Skin epidermis (tissue), 12 donors: ENCODE results near the gene IRF2BP1.
A peak's percentile ranks its signal among the peaks of the same experiment; 100 is the strongest.

Experiments
- H3K27ac ChIP-seq, 21 experiments: fragments of 200-600 bp; sonication (generic) in 11 of 21; one replicate each; pipeline ENCODE4 v1.5.0; 2020; ENCODE audit warnings: mild to moderate bottlenecking in 3 of 21, inconsistent platforms in 2 of 21, moderate library complexity in 2 of 21
- H3K4me3 ChIP-seq, 7 experiments: fragments of 200-600 bp; sonication (generic) in 2 of 7; one replicate each; pipeline ENCODE4 v1.5.0; 2020; ENCODE audit warnings: inconsistent platforms in 2 of 7, mild to moderate bottlenecking in 2 of 7, moderate library complexity in 1 of 7

Gene IRF2BP1, protein sequence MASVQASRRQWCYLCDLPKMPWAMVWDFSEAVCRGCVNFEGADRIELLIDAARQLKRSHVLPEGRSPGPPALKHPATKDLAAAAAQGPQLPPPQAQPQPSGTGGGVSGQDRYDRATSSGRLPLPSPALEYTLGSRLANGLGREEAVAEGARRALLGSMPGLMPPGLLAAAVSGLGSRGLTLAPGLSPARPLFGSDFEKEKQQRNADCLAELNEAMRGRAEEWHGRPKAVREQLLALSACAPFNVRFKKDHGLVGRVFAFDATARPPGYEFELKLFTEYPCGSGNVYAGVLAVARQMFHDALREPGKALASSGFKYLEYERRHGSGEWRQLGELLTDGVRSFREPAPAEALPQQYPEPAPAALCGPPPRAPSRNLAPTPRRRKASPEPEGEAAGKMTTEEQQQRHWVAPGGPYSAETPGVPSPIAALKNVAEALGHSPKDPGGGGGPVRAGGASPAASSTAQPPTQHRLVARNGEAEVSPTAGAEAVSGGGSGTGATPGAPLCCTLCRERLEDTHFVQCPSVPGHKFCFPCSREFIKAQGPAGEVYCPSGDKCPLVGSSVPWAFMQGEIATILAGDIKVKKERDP

DNA sequence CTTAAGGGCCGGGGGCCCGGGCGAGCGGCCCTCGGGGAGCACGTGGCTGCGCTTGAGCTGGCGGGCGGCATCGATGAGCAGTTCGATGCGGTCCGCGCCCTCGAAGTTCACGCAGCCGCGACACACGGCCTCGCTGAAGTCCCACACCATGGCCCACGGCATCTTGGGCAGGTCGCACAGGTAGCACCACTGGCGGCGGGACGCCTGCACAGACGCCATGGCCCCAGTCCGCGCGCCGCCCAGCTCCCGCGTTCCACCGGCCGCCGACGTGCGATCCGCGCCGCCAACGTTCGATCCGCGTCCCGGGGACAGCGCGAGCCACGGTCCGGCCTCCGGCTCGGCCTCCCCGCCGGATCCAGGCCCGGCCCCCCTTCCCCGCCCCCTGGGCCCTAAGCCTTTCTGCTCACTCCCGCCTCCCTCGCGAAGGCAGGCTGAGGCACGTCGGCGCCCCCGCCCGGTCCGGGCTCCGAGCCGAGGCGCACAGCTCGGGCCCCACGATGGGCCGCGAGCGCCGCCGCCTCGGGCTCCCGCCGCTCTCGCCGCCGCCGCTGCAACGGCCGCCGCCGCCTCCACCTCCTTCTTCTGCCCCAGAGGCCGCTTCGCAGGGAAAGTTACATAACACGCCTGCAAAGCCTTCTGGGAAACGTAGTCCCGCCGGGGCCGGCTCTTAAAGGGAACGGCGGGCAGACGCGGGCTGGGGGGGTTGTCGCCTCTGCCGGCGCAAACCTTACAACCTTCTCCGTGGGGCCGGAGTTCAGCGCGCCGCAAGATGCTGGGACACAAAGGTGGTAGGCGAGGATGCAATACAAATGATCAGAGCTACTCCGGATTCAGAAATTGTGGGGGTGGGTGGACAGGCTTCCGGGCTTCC is at the start of gene IRF2BP1:
IRF2BP1 (minus strand) TSS at position 586 of the 871 bp plus-strand sequence; CDS start at position 219, 367 bp downstream.
- Histone ChIP-seq H3K27ac (peak within 1 kb of the TSS; percentile 59 to 97 (median 88)), H3K4me3 (peak within 1 kb of the TSS; percentile 42 to 93 (median 74))

DNA sequence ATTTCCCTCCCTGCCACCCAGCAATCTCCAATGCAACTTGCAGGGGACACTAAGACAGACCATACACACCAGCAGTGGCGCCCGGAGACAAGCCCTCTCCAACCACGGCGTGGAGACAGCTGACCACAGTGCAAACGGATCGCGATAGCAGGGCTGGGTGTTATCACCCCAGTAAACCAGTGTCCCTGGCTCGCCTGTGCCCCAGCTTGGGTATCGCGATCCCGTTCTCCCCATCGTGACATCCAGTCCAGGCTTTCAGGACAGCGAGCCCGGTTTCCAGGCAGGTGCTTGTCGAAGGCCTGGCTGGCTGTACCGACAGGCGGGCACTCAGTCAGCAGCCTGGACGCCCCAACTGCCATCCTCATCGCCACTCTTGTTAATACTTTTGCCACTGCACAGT is 49.3 kb upstream of the IRF2BP1 start:
- no peak overlapping the region for H3K4me3 ChIP-seq
- H3K27ac ChIP-seq: no peak overlapping the region

DNA sequence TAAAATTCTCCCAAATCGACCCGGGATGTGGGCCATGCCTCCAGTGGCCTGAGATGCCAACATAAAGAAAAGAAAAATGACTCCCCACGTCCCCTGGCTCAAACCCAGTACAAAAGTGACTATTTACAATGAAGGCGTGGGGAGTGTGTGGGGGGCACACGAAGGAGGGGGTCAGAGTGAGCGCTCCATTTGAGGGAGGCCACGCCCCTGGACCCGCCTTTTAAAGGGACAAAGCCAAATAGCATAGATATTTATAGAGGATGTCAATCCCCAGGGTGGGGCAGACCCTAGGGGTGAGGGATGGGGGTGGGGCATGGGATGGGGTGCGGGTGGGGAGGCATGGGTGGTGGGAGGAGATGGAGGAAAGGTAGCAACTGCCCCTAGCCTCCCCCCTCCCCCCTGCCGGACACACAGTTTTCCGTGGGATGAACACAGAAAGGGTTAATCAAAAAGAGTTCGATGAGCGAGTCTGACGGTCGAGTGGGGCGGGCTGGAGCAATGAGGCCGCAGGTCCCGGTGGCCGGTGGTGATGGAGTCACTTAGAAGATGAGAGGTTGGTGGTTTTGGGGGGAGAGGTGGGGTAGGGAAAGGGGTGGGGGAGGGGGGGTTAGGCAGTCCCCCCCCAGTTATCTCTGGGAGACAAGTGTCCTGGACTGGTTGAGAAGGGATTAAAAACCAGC is 48.8 kb upstream of the IRF2BP1 start:
- H3K27ac ChIP-seq: no peak overlapping the region
- H3K4me3 ChIP-seq: no peak overlapping the region

DNA sequence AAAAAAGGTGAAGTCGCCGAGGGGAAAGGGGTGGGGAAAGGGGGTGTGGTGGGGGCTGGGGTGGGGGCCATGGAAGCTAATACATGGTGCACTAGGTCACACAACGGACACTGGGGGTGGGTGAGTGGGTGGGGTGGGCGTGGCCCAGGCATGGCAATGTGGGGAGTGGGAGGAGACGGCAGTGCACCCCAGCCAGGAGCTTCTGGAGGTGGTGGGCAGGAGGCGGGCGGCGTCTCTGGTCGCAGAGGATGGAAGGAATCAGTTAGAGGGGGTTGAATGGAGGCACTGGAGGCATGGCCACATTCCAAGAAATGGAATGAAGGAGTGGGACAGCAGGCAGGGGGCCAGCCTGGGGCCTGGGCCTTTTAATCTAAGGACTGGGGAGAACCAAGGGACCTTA is 47.8 kb upstream of the IRF2BP1 start:
- Histone ChIP-seq H3K4me3 (no peak overlapping the region), H3K27ac (no peak overlapping the region)

DNA sequence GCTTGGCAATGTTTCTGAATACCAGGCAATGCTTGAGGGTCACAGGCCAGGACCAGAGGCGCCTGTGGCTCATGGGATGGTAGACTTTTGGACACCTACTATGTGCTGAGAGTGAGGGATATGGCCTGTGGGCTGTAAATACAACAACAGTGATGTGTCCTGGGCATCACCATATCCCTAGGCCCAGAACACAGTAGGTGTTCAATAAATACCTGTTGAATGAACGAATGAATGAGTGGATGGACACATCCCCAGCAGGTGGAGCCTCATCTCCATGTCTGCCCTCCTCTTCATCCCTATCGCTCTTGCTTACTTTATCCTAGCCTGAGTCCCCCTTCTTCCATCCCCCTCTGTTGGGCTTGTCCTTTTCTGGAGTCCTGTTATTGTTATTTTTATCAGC is 45.1 kb upstream of the IRF2BP1 start:
- Histone ChIP-seq H3K27ac (no peak overlapping the region), H3K4me3 (no peak overlapping the region)

DNA sequence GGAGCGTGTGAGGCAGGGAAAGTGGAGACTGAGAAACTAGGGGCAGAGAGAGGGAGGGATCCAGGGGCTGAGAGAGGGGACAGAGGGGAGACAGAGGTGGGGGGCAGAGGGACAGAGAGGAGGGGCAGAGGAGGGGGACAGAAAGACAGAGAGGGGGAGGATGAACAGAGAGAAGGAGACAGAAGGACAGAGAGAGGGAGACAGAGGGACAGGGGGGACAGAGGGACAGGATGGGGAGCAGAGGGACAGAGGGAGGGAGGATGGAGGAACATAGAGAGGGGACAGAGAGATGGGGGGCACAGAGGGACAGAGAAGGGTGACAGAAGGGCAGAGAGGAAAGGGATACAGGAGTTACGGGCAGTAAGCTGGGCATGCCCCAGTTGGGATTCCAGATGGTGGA is 43.3 kb upstream of the IRF2BP1 start:
- Histone ChIP-seq H3K4me3 (no peak overlapping the region), H3K27ac (no peak overlapping the region)

DNA sequence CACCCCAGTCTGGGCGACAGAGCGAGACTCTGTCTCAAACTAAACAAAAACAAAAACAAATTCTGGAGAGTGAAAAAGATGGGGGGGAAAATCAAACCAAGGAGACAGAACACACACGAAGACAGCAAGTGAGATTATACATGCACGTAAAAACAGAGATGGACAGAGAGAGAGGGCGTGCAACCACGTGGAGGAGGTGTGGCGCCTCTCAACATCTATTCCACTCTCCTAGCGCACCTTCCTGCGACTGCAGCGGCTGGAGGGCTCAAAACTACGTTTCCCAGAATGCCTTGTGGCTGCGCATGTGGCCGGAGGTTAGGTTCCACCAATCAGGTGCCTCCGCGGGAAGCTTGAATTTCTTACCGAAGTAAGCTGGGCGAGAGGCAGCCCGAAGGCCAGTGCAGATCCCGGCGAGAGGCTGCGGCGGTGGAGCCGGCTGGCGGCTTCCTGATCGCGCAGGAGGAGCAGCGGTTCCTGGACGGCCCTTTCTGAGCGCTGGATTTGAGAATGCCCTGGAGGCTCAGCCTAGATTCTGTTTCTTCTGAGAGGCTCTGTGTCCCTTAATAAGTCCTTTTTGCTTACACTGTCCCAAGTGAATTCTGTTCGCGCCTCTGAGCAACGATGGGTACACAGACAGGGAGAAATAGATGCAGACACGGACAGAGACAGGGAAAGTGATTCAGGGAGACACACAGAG is 41.8 kb upstream of the IRF2BP1 start:
- Histone ChIP-seq H3K4me3 (no peak overlapping the region), H3K27ac (no peak overlapping the region)

DNA sequence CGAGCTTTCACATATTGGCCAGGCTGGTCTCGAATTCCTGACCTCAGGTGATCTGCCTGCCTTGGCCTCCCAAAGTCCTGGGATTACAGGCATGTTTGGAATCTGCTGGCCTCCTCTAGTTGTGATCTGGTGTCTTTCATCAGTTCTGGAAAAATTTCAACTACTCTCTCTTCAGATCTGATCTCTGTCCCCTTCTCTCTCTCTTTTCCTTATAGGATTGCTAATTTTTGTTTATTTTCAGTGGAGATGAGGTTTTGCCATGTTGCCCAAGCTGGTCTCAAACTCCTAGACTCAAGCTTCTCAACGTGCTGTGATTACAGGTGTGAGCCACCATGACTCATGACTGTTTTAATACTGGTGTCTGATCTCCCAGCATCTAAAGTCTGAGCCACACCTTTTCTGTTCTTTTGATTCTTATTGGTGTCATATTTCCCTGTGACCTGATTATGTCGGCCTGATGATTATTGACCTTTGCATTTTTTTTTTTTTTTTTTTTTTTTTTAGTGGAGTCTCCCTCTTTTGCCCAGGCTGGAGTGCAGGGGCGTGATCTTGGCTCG is 39.0 kb upstream of the IRF2BP1 start:
- H3K27ac ChIP-seq: no peak overlapping the region
- H3K4me3 ChIP-seq: no peak overlapping the region

DNA sequence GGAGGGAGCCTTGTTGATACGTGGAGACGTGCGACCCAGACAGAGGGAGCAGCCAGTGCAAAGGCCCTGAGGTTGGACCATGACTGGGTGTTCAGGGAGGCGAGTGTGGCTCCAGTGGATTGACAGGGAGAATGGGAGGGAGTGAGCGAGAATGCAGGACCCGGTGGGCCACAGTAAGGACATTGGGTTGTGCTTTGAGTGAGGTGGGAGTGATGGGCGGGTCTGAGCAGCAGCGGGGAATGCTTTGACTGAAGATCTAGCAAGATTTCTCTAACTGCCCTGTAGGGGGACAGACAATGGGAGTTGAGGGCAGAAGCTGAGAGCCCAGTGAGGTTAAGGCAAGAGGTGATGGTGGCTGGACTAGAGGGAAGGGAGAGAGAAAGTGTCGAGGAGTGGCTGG is 36.3 kb upstream of the IRF2BP1 start:
- Histone ChIP-seq H3K4me3 (no peak overlapping the region), H3K27ac (no peak overlapping the region)

DNA sequence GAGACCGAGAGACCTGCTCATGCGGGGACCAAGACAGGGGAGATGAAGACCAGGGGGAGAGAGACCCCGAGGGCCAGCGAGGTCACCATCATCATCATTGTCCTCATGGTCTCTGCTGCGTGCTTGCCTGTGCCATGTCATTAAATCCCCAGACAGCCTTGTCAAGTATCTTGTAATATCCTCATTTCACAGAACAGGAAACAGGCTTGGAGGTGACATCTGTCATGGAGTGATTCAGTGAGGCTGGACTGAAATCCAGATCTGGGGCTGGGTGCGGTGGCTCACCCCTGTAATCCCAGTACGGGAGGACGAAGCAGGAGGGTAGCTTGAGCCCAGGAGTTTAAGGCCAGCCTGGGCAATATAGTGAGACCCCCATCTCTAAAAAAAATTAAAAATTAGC is 34.5 kb upstream of the IRF2BP1 start:
- Histone ChIP-seq H3K27ac (no peak overlapping the region), H3K4me3 (no peak overlapping the region)

DNA sequence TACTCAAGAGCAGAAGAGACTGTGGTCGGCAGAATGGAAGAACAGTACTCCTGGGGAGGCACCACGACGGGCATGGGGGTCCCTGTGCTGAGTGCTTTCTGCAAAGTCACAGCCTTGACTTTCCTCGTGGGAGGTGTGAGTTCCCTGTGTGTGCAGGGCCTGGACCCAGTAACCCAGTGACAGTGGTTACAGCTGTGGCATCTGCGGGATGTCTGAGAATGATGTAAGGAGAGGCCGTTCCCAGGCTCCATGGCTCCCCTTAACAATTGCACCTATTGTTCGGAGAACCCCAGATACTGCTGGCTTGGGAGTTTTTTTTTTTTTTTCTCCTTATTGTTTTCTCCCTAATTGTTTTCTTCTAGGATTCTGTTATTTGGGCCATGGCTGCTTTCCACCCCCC is 33.7 kb upstream of the IRF2BP1 start:
- Histone ChIP-seq H3K4me3 (no peak overlapping the region), H3K27ac (no peak overlapping the region)

DNA sequence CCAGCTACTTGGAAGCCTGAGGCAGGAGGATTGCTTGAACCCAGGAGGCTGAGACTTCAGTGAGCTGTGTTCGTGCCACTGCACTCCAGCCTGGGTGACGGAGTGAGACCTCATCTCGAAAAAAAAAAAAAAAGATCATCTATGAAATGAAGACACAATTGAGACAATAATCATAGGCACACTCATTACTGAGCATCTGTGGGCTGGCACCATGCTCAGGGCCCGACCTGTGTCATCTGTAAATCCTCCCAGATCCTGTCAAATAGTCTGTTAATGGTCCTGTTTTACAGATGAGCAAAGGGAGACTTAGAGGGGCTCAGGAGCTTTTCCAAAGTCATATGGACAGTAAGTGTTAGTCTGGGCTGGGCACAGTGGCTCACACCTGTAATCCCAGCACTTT is 32.8 kb upstream of the IRF2BP1 start:
- no peak overlapping the region for H3K4me3 ChIP-seq
- H3K27ac ChIP-seq: no peak overlapping the region

DNA sequence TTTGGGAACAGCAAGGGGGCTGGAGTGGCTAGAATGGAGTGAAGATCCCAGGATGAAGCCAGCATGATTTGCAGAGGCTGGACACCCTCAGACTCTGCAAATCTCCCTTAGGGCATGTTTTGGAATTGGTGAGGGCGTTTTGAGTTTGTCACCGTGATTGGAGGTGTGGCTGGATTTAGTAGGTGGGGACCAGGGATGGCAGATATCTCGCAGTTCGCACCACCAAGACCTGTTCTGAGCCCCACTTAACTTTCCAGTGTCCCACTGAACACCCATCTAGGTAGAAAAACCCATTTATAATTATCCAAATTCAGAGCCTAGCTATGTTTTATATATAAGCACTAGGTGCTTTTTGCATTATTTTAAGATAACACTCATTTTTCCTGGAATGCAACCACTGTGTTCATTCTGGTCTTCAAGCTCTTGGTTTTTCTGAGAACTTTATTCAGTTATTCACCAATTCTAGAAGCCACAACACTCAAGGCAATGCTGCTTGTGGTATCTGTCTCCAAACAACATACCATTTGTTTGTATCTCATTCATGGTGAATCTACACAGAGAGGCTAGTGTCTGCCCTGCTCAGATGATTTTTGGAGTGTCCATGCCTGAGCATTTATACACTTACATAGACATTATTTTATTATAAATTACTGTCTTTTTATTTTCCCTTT is 31.6 kb upstream of the IRF2BP1 start:
- no peak overlapping the region for H3K27ac ChIP-seq
- no peak overlapping the region for H3K4me3 ChIP-seq

DNA sequence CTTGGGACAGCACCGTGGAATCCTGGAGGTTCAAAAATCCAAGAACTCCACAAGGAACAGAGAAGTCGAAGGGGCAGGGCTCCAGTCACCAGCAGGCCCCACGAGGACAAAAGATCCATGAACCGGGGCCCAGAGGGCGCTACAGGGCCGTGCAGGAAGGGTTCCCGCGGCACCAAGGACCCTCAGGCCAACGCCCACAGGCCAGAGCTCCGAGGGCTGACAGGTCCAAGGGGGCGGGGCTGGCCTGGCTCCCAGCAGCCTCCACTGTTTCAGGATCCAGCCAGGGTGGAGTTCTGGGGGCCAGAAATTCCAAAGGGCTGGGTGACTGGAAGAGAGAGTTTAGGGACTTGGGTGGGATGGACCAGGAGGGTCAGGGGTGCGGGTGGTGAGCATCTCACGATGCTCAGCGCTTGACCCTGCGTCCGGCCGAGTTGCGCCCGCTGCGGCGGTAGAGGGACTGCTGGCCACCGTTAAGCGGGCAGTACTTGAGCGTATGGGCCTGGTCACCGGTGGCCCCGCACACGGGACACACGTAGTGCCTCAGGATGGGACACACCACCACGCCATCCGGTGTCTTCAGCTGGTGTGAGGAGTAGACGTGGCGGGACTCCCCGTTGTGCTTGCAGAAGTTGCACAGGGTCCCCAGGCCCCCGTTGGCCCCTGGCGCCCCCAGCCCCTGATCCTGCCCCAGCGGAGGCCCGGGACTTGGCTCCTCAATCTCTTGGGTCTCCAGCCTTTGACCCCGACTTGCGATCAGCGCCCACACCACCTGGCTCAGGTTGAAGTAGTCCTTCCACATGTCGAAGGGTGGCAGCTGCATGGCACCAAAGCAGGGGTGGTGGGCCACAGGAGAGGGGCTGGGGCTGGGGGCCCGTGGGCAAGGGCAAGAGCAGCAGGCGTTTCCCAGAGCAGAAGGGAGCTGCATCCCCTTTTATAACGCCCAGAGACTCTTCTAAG is 28.2 kb upstream of the IRF2BP1 start, which contains the start of gene NANOS2:
NANOS2 (minus strand) TSS at position 905 of the 957 bp plus-strand sequence; CDS start at position 820, 85 bp downstream.
- Histone ChIP-seq H3K27ac (no peak within 1 kb of the TSS), H3K4me3 (no peak within 1 kb of the TSS)

DNA sequence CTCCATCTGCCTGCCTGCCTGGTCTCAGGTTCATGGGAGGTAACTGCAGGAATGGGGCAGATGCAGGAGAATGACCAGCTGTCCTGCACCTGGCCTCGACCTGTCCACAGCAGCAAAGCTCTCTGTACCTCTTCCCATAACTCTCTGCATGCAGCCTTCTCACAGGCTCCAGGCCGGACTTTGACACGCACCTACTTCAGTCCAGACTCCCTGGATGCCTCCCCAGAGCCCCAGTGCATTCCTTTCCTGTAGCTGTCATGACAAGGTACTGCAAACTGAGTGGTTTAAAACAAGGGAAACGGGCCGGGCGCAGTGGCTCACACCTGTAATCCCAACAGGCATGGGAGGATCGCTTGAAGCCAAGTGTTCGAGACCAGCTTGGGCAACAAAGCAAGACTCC is 25.4 kb upstream of the IRF2BP1 start:
- no peak overlapping the region for H3K4me3 ChIP-seq

DNA sequence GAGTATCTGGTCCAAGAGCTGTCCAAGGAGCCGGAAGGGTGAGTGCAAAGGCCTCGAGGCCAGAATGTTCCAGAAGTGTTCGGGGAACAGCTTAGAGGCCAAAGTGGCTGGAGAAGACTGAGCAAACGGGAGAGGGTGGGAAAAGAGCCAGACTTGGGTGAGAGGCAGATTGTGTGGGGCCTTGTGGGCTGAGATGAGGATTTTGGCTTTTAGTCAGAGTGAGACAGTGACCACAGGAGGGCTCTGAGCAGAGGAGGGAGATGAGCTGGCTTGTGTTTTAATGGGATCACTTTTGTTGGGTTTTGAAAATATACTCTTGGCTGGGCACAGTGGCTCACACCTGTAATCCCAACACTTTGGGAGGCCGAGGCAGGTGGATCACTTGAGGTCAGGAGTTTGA is 23.0 kb upstream of the IRF2BP1 start:
- Histone ChIP-seq H3K27ac (no peak overlapping the region), H3K4me3 (no peak overlapping the region)

More for the DNA sequence above, 25.4 kb upstream of the IRF2BP1 start:
- H3K27ac ChIP-seq: no peak overlapping the region

DNA sequence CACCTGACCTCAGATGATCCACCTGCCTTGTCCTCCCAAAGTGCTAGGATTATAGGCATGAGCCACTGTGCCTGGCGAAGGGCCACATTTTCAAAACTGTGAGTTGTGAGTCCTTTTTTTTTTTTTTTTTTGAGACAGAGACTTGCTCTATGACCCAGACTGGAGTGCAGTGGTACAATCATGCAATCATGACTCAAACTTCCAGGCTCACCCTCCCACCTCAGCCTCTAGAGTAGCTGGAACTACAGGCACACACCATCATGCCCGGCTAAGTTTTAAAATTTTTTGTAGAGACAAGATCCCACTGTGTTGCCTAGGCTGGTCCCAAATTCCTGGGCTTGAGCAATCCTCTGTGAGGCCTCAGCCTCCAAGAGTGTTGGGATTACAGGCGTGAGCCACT is 20.3 kb upstream of the IRF2BP1 start:
- Histone ChIP-seq H3K4me3 (no peak overlapping the region), H3K27ac (no peak overlapping the region)
